HG03460 (cell line): ENCODE data around the gene TP63.

Source experiments
- ATAC-seq: cut with Tn5 transposase; IDR thresholded peaks from one replicate; pipeline ENCODE4 v1.9.1; 2021; ENCODE audit not compliant: unreplicated experiment

Gene TP63

DNA sequence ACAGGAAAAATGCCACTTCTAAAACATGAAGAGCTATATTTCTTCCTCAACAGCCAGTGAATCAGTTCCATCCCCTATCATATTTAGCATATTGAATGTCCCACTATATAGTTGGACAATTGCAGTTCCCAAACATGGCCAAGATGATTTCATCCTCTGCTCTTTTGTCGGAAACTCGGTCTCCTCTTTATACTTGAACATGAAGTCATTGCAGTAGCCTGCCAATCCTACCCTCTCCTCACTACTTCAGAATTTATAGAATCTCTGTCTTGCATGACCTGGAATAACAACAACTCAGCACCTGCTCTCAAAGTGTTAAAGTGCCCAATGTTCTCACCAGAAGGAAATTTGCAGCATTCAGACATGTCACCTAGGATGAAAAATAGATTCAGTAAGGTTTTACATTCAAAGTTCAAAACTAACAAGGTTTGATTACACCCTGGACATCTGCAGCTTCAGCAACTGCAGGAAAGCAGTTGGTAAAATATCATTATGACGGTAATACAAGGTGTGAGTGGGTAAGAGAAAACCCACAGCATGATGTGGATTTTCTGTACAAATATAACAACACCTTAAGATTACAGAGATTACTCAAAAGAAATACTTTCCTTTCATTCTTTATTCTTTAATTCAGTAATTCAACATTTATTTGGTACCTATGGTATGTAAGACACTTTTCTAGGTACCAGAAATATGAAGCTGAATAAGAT is 52.5 kb downstream of the TP63 start:
- ATAC-seq, result no peak

GRCh38 chr3:189684317-189684716 is 53.1 kb downstream of the TP63 start:
- ATAC-seq, result no peak

DNA sequence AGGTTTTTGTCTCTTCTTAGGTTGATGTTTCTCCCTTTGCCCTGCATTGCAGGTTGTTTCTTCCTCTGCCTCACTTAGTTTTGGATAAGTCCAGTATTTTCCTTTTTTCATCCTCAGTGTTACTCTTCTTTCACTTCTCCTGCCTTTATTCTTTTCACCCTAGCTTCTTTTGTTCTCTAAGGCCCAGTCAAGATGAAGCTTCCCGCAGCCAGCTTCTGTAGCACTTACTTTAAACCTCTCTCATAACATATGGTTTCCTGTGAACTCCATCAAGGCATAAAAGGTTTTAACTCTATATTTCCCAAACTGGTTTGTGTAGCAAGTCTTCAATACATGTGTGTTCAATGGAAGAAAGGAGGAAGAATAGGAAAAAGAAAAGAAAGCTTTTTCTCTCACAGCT is 54.1 kb downstream of the TP63 start:
- ATAC-seq, result no peak

DNA sequence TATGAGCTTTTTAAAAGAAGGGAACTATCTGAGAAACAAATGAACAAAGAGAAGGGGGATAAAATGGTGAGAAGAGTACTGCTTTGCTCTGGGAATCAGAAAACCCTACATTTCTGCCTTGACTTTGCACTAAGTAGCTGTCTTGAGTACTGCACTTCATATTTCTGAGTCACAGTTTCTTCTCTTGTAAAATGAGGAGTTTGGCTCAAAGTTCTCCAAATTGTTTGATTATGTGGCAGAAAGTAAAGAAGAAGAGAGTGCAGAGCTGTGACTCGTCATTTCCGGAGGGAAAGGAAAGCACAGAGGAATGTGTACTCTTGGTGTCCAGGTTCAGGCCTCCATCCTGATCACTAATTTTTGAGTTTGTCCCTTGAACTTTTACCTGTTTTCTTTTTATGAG is 54.7 kb downstream of the TP63 start:
- no peak for ATAC-seq

DNA sequence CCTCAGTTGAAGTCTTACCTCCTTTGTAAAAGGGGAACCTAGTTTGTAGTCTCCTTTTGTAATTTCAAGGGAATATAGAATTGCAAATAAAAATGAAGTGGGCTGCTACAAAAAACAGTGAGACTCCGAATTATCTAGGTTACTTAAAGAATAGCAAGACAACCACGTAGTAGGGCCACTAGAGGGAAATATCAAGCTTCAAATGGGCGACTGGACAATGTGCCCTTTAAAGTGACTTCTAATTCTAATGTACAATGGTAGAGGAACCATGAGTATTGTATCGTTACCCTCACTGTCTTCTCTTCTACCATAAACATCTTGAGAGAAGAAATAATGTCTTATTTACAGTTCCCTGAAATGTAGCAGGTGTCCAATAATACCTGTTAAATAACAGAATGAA is 56.3 kb downstream of the TP63 start:
- no peak for ATAC-seq

DNA sequence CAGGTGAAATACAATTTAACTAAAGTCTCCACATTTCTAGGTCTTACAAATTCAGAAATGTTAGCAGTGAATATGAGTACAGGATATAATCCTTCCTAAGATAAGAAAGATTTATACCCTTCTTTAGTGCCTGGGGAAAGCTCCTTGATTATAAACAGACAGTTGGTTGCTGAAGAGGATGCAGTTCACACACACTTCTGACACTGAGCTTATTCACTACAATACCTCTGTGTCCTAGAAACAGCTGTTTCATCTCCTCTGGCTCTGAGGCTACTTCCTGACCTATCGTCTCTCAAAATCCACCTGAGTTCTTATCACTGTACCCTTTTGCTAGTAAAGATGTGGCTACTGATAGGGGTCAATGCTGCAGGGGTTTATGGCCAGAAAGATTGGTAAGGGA is 57.1 kb downstream of the TP63 start:
- ATAC-seq, result no peak

GRCh38 chr3:189689625-189690024 is 58.4 kb downstream of the TP63 start:
- ATAC-seq, result no peak

DNA sequence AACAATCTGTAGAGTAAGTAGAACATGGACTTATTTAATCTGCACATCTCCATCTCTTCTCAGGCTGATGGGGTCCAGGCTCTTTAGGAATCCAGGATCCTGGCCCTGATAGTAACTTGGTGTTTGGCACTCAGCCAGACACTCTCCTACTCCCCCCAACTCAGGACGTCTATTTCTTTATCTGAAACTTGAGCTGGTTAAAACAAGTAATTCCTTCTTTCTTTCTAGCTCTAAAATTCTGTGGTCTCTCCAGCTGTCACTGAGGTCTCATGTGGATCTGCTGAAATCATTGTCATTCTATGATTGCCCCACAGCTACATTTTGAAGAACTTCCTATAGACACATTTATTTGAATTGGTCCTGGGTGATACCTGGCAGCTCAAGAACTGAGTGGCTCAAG is 59.0 kb downstream of the TP63 start:
- ATAC-seq, result no peak

DNA sequence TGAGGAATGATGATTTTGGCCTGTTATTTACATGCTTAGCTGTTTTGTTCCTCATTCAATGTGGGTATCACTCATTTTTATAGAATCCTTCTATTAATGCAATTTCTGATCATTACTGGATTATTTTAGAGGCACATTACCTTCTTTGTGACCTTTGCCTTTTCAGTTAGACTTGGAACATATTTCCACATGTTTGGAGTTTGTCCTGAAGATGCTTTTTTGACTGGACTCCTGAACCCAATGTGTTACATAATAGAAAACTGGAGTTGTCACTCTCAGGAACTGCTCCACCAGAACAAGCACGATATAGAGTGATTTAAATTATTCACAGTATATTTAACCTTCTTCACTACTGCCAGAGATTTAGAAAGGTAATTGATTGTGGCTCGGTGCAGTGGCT is 59.5 kb downstream of the TP63 start:
- no peak for ATAC-seq

- ATAC-seq, result no peak
Observed at GRCh38 chr3:189695400-189695799, 64.2 kb downstream of the TP63 start.

DNA sequence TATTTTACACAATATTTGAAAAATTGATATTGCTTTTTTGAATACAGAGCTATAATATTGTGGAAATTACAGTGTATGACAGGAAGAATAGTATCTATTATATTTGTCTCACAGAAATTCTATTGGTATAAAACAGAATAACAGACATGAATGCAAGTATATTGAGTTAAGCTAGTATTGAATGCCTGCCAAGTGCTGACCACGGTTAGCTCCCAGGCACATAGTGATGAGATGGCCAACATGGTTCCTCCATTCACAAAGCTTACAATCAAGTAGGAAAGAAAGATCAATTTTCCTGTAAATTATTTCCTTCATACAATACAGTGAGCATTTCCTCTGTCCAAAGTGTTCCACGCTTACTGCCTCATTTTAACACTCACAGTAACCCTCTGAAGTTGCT is 67.6 kb downstream of the TP63 start:
- no peak for ATAC-seq

GRCh38 chr3:189699885-189700284 is 68.7 kb downstream of the TP63 start:
- ATAC-seq, result no peak

DNA sequence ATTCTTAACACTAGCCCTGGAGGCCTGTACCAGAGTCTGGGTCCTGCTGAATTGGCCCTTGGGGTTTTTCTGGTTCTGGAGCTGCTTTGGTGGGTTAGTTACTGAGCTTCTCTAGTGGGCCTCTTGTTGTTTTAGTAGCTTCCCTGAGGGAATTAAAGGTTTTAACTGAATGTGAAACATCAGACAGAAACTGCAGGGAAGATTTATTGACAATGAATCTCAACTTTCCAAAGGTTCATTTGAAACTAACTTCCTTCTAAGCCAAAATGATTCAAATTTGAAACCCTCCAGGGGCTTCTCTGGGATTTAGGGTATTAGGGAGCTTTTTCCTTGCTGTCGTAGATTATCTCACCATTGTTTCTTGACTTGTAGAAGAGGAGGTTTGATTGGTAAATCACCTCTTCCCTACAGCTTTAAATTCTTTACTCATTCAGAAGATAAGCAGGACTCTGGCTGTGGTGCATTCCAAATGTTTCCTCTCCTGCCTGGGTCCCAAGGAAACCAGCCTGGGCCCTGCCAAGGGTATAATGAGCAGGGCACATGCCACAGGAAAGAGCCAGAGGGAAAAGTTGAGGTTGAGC is 71.0 kb downstream of the TP63 start:
- no peak for ATAC-seq

DNA sequence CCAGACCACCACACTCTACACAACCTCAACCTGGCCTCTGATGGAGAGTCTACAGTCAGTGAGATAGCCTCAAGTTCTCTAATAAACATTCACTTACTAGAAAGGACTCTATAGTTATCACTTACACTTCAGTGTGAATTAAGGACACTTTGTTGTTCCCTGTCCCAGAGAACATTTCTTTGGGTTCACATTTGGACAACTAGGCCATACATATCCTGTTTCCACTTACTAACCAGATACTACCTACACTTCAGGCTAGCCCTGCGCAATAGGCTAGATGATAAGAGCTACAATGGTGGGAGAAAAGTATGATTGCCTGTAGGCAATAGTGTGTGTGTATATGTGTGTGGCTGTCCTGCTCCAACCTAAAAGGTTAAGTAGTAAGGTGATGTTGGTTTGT is 72.7 kb downstream of the TP63 start:
- ATAC-seq, result no peak

DNA sequence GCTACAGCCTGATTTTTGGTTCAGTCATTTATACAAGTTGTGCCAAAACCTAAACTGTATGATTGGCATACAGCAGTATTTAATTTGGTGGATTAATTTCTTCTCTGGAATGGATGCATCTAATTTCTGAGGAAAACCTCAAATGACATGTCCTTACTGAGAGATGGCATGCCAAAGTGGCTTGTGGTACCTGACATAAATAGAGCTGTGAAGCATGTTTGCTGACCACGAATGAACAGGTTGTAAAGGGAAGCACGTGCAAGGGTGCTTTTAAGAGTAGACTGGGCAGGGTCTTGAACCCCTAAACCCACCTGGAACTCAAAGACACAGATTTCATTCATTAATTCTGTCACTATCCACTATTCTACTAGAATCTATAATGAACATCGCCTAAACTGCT is 77.2 kb downstream of the TP63 start:
- no peak for ATAC-seq

- peak; percentile 57 for ATAC-seq
Observed at GRCh38 chr3:189710620-189711402, 79.6 kb downstream of the TP63 start.

DNA sequence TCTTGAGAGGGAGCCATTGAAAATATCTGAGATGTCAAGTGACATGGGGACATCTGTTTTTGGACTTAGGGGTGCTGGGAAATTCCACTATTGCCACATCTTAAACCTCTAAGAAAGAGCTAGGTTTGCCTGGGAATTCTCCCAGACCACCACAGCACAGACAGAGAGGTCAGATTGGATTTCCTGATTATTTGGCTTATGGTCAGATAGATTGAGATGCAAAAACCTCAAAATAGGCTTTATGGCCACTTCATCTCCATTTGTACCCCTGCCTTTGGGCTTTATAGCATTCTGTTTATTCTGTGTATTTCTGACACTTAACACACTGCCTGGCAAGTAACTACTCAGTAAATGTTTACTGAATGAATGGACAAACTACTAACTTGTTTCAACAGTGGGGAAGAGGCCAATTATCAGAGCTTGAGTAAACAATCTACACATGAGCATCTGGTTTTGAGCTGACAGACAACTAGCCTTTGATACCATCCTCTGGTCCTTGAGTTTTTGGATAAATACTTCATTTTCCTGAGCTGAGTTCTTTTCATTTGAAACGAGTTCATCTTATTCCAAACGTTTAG is 81.8 kb downstream of the TP63 start:
- no peak for ATAC-seq

- ATAC-seq, result no peak
Observed at GRCh38 chr3:189714991-189715961, 84.1 kb downstream of the TP63 start.

DNA sequence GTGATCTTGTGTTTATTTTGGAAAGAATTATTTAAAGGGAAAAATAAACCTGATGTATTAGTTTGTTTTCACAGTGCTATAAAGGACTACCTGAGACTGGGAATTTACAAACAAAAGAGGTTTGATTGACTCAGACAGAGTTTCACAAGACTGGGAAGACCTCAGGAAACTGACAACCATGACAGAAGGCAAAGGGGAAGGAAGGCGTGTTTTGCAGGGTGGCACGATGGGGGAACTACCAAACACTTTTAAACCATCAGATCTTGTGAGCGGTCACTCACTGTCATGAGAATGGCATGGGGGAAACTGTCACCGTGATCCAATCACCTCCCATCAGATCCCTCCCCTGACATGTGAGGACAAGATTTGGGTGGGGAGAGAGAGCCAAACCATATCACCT is 87.0 kb downstream of the TP63 start:
- no peak for ATAC-seq

- no peak for ATAC-seq
Observed at GRCh38 chr3:189720736-189721417, 89.7 kb downstream of the TP63 start.
